HL-60 (cell line): ENCODE measurements around the gene GSN.

Experiments used
- DNase-seq, 2 experiments: peaks; one replicate each; pipeline ENCODE4 v3.0.0-alpha.2; 2010 to 2020; ENCODE audit warnings: low read depth in 1 of 2, low spot score in 1 of 2
- H3K27ac ChIP-seq: fragments of 250-450 bp; sonication (Bioruptor Pico); replicated peaks from 2 replicates; pipeline ENCODE4 v1.5.1; 2020; ENCODE audit warnings: mild to moderate bottlenecking, moderate library complexity
- H3K27me3 ChIP-seq: fragments of 250-450 bp; sonication (Bioruptor Pico); 2 replicates; pipeline ENCODE4 v1.5.1; 2021; ENCODE audit warnings: mild to moderate bottlenecking, moderate library complexity; ENCODE audit not compliant: insufficient read depth, poor library complexity, severe bottlenecking
- H3K4me3 ChIP-seq: replicated peaks from 2 replicates; pipeline ENCODE4 v1.5.1; 2011; ENCODE audit warnings: mild to moderate bottlenecking, control low read depth, low read length; ENCODE audit not compliant: insufficient read depth
- CTCF ChIP-seq: IDR thresholded peaks from one replicate; pipeline ENCODE4 v1.5.1; 2011; ENCODE audit warnings: low read length, control low read depth, inconsistent platforms; ENCODE audit not compliant: insufficient read depth
- GABPA ChIP-seq: IDR thresholded peaks from 2 replicates; pipeline ENCODE4 v1.6.1; 2012; ENCODE audit warnings: low read depth
- POLR2AphosphoS5 ChIP-seq: IDR thresholded peaks from 2 replicates; pipeline ENCODE4 v1.6.1; 2012; ENCODE audit warnings: low read depth
- REST ChIP-seq: IDR thresholded peaks from 2 replicates; pipeline ENCODE4 v1.6.1; 2012; ENCODE audit warnings: low read depth; ENCODE audit not compliant: insufficient replicate concordance
- SPI1 ChIP-seq: IDR thresholded peaks from 2 replicates; pipeline ENCODE4 v1.6.1; 2012; ENCODE audit warnings: low read depth, mild to moderate bottlenecking, borderline replicate concordance

GSN gene

GRCh38 chr9:121324316-121324715 is 56.4 kb downstream of the GSN start:
- no peak overlapping the region for H3K4me3 ChIP-seq
- no peak overlapping the region for H3K27ac ChIP-seq
- DNase-seq, result peak in 1 of 2 experiments; percentile 24
- no peaks in the 10 kb centered on the region for H3K27me3 ChIP-seq
- TF ChIP-seq SPI1, result peak; percentile 34; the same call in 1 of the 2 replicates
- TF ChIP-seq POLR2AphosphoS5, result no peak

GRCh38 chr9:121324755-121325154 is 56.8 kb downstream of the GSN start:
- Histone ChIP-seq H3K27me3 (no peaks in the 10 kb centered on the region), H3K4me3 (no peak overlapping the region), H3K27ac (no peak overlapping the region)
- TF ChIP-seq GABPA (no peak), REST (no peak), CTCF (no peak), POLR2AphosphoS5 (no peak), SPI1 (no peak)
- DNase-seq, result no peak

GRCh38 chr9:121325387-121325786 is 57.4 kb downstream of the GSN start:
- no peak overlapping the region for H3K27ac ChIP-seq
- TF ChIP-seq REST (no peak), CTCF (no peak), SPI1 (no peak), GABPA (no peak), POLR2AphosphoS5 (no peak)
- no peak overlapping the region for H3K4me3 ChIP-seq
- H3K27me3 ChIP-seq, result no peaks in the 10 kb centered on the region
- no peak for DNase-seq

- no peaks in the 10 kb centered on the region for H3K27me3 ChIP-seq
- H3K4me3 ChIP-seq, result no peak overlapping the region
- DNase-seq, result no peak
- H3K27ac ChIP-seq, result no peak overlapping the region
- TF ChIP-seq REST (no peak), POLR2AphosphoS5 (no peak), SPI1 (no peak), CTCF (no peak), GABPA (no peak)
Observed at GRCh38 chr9:121326130-121326838, 58.3 kb downstream of the GSN start.
